ENCODE results near the gene ADK. TPM values are rescaled to one million over a fixed set of nuclear protein-coding genes. Genes with fewer than 3 reads are reported as not detected.

Gene ADK
- total and polyA plus RNA-seq, 2 of the 4 experiments (the other 2 are of a cell fraction), result 30.6 to 40.9 TPM

DNA sequence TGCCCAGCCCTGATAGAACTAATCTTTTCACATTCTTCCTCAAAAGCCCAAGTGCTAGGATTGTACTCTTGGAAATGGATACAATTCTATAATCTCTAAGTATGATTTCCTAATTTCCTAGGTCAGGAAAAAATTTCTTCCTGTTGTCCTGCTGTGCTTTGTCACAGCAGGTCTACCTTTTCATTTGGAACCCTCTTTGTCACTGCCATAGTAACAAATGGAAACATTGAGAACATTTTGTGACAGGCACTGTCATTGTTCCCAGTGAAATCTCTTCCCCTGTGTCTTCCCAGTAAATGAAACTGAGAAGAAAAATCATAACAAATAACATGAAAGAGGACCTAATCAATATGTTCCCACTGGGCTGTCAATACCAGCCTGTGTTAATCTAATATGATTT lies 524.5 kb downstream of the ADK start:
- H3K4me2 ChIP-seq (ENCODE audit: low read depth, low read length), result no peak overlapping the region
- H4K20me1 ChIP-seq (ENCODE audit: insufficient read depth, low read length), result no peaks in the 10 kb centered on the region
- BruUV-seq (replicated peaks), result no TSS peak
- no peak overlapping the region for H4K5ac ChIP-seq (ENCODE audit: low read depth, low read length)
- no peak overlapping the region for H4K8ac ChIP-seq (ENCODE audit: low read depth in 2 of 2, low read length in 2 of 2)
- intact Hi-C loops (cut with micrococcal nuclease), result no loop called here
- no peaks in the 10 kb centered on the region for H3K4me1 ChIP-seq (ENCODE audit: control insufficient read depth, insufficient read depth, low read length)
- no peaks in the 10 kb centered on the region for H3K27me3 ChIP-seq (ENCODE audit: control insufficient read depth, insufficient read depth, low read length)
- no peak overlapping the region for H3K56ac ChIP-seq (ENCODE audit: extremely low read depth, insufficient read depth, low read length)
- DNase-seq (no peak), ATAC-seq (ENCODE audit: low read depth) (no peak)
- no peaks in the 10 kb centered on the region for H3K9me1 ChIP-seq (ENCODE audit: insufficient read depth, low read length)
- no peak overlapping the region for H2BK120ac ChIP-seq (ENCODE audit: low read depth, low read length)
- H3K9me3 ChIP-seq (ENCODE audit: control insufficient read depth, insufficient read depth, low read length), result peaks cover 7% of the 10 kb centered on the region
- no peak overlapping the region for H2AK5ac ChIP-seq (ENCODE audit: low read depth, low read length)
- no peak overlapping the region for H2BK20ac ChIP-seq (ENCODE audit: low read depth, low read length)
- H3K4ac ChIP-seq (ENCODE audit: low read depth, low read length), result no peak overlapping the region
- ChIA-PET CTCF (interaction anchor here (0.6 kb wide), 1 partner anchor 400 kb away, joined by 3 read pairs; no protein-coding TSS in a partner anchor), POLR2A (ENCODE audit: unreplicated experiment) (no interaction called here)
- dilution Hi-C loops (cut with HindIII; ENCODE audit: low sequenced_read_pairs, unreplicated experiment), result no loop called here
- no peaks in the 10 kb centered on the region; a peak in 1 of 4 replicates for H3K79me1 ChIP-seq (ENCODE audit: low read depth in 1 of 2, low read length in 2 of 2)
- no peak for TF ChIP-seq MAFK (IDR thresholded peaks at IDR 0.05; ENCODE audit: low read depth, low read length)
- TF ChIP-seq NFE2L2 (IDR thresholded peaks at IDR 0.05; ENCODE audit: low read depth, low read length), result no peak
- no peak for TF ChIP-seq MAZ (IDR thresholded peaks at IDR 0.05; ENCODE audit: borderline replicate concordance, low read depth, low read length)
- TF ChIP-seq, protein P1, sequence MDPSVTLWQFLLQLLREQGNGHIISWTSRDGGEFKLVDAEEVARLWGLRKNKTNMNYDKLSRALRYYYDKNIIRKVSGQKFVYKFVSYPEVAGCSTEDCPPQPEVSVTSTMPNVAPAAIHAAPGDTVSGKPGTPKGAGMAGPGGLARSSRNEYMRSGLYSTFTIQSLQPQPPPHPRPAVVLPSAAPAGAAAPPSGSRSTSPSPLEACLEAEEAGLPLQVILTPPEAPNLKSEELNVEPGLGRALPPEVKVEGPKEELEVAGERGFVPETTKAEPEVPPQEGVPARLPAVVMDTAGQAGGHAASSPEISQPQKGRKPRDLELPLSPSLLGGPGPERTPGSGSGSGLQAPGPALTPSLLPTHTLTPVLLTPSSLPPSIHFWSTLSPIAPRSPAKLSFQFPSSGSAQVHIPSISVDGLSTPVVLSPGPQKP (IDR thresholded peaks at IDR 0.05; ENCODE audit: borderline replicate concordance, low read depth, low read length), result no peak
- no peak for TF ChIP-seq RFX5 (IDR thresholded peaks at IDR 0.05; ENCODE audit: low read depth, low read length)
- TF ChIP-seq CHD1 (IDR thresholded peaks at IDR 0.05; ENCODE audit: low read depth, low read length), result no peak
- peaks cover 5% of the 10 kb centered on the region for H3K36me3 ChIP-seq (ENCODE audit: control insufficient read depth, insufficient read depth, low read length)
- H4K91ac ChIP-seq (ENCODE audit: insufficient read depth, low read depth, low read length), result no peak overlapping the region
- H3K23ac ChIP-seq (ENCODE audit: low read depth, low read length), result no peak overlapping the region
- no peak overlapping the region for H2BK5ac ChIP-seq (ENCODE audit: low read depth, low read length, poor library complexity, severe bottlenecking)
- in situ Hi-C loops (cut with MboI; ENCODE audit: low sequenced_read_pairs), result no loop called here
- H3K18ac ChIP-seq (ENCODE audit: low read depth, low read length), result no peak overlapping the region
- H3K4me3 ChIP-seq (ENCODE audit: insufficient read depth, low read depth, low read length), result no peak overlapping the region
- H2BK15ac ChIP-seq (ENCODE audit: low read depth, low read length), result no peak overlapping the region
- H3K9ac ChIP-seq (ENCODE audit: low read depth, low read length), result no peak overlapping the region
- H2AFZ ChIP-seq (replicated peaks; ENCODE audit: low read length, poor library complexity), result no peak overlapping the region
- no peak overlapping the region for H3K14ac ChIP-seq (replicated peaks; ENCODE audit: low read depth, low read length)
- no peak overlapping the region for H2AK9ac ChIP-seq (replicated peaks; ENCODE audit: low read depth, low read length, poor library complexity)
- no peak overlapping the region for H3K27ac ChIP-seq (ENCODE audit: insufficient read depth, low read length)

Data from IMR-90 (cell line).